H1 (cell line): ENCODE data around the gene DIPK1A. TPM values are rescaled to one million over a fixed set of nuclear protein-coding genes. Genes with fewer than 3 reads are reported as not detected.

ENCODE experiments used
- CTCF ChIA-PET: fragments of 300-600 bp; sonication (Branson Sonifier 250); formaldehyde crosslinking; loops from one replicate; lab custom pipeline; 2021; ENCODE audit not compliant: partially characterized antibody; lab: Charles Lee
- POLR2A ChIA-PET: fragments of 300-600 bp; sonication (Branson Sonifier 250); formaldehyde crosslinking; loops from one replicate; lab custom pipeline; 2021; ENCODE audit warnings: inconsistent platforms; ENCODE audit not compliant: partially characterized antibody; lab: Charles Lee
- DNase-seq, 2 experiments: peaks; one replicate each; pipeline versions ENCODE4 v3.0.0 to v3.0.0-alpha.2; 2010 to 2022; ENCODE audit warnings: low spot score in 2 of 2, low read depth in 1 of 2, mixed read lengths in 1 of 2
- FAIRE-seq: peaks from 2 replicates; lab custom pipeline; 2011; peaks lifted over from hg19 to GRCh38; lab: Jason Lieb, UNC
- H2AFZ ChIP-seq: 2 replicates; pipeline ENCODE4 v1.8.1; 2012; ENCODE audit warnings: low read length, inconsistent platforms
- H2AK5ac ChIP-seq: 2 replicates; pipeline ENCODE4 v1.6.1; 2013; ENCODE audit warnings: low read depth, low read length
- H2BK120ac ChIP-seq: replicated peaks from 2 replicates; pipeline ENCODE3; 2013; ENCODE audit warnings: low read depth, low read length, inconsistent platforms
- H2BK12ac ChIP-seq: 2 replicates; pipeline ENCODE4 v1.6.1; 2013; ENCODE audit warnings: low read depth, low read length
- H2BK15ac ChIP-seq: 2 replicates; pipeline ENCODE4 v1.6.1; 2013; ENCODE audit warnings: low read length
- H2BK20ac ChIP-seq: 2 replicates; pipeline ENCODE4 v1.6.1; 2013; ENCODE audit warnings: low read length
- H2BK5ac ChIP-seq: 2 replicates; pipeline ENCODE4 v1.6.1; 2013; ENCODE audit warnings: low read depth, low read length
- H3K14ac ChIP-seq: 2 replicates; pipeline ENCODE4 v1.6.1; 2013; ENCODE audit warnings: inconsistent platforms; ENCODE audit not compliant: insufficient read length
- H3K18ac ChIP-seq: 2 replicates; pipeline ENCODE4 v1.6.1; 2013; ENCODE audit warnings: low read length; ENCODE audit errors: extremely low read depth
- H3K23ac ChIP-seq: 2 replicates; pipeline ENCODE4 v1.6.1; 2013; ENCODE audit warnings: inconsistent platforms; ENCODE audit not compliant: insufficient read length
- H3K23me2 ChIP-seq: 2 replicates; pipeline ENCODE4 v1.6.1; 2013; ENCODE audit warnings: low read depth, low read length
- H3K27ac ChIP-seq: 2 replicates; pipeline ENCODE4 v1.6.1; 2011; ENCODE audit warnings: low read depth, low read length, inconsistent platforms
- H3K27me3 ChIP-seq, 4 experiments: replicated peaks in 1 of 4; 1 replicate in 1 of 4; 2 replicates in 3 of 4; pipeline versions ENCODE4 v1.6.1 to v1.8.1; 2011 to 2013; ENCODE audit warnings: low read length in 3 of 4, mild to moderate bottlenecking in 3 of 4, inconsistent platforms in 2 of 4, mixed read lengths in 2 of 4, moderate library complexity in 1 of 4; ENCODE audit not compliant: control insufficient read depth in 3 of 4, insufficient read depth in 3 of 4; ENCODE audit errors: extremely low read depth in 1 of 4
- H3K36me3 ChIP-seq, 4 experiments: 2 replicates each; pipeline versions ENCODE4 v1.6.1 to v1.8.1; 2011 to 2013; ENCODE audit warnings: mild to moderate bottlenecking in 4 of 4, low read length in 3 of 4, moderate library complexity in 2 of 4, control low read depth in 1 of 4, inconsistent platforms in 1 of 4; ENCODE audit not compliant: insufficient read depth in 4 of 4, control insufficient read depth in 2 of 4
- H3K4ac ChIP-seq: replicated peaks from 2 replicates; pipeline ENCODE3; 2013; ENCODE audit warnings: low read length, low read depth, mixed read lengths, inconsistent platforms; ENCODE audit not compliant: insufficient read length
- H3K4me1 ChIP-seq, 4 experiments: replicated peaks in 1 of 4; 1 replicate in 1 of 4; 2 replicates in 3 of 4; pipeline versions ENCODE4 v1.6.1 to v1.8.1; 2011 to 2013; ENCODE audit warnings: low read length in 3 of 4, inconsistent platforms in 2 of 4, mixed read lengths in 1 of 4; ENCODE audit not compliant: insufficient read depth in 4 of 4, control insufficient read depth in 3 of 4
- H3K4me2 ChIP-seq, 2 experiments: 2 replicates each; pipeline versions ENCODE4 v1.6.1 to v1.8.1; 2011 to 2013; ENCODE audit warnings: low read depth in 2 of 2, low read length in 2 of 2, control low read depth in 1 of 2, inconsistent platforms in 1 of 2, mild to moderate bottlenecking in 1 of 2; ENCODE audit not compliant: insufficient read depth in 1 of 2
- H3K4me3 ChIP-seq, 4 experiments: fragments of 200-600, 300-600 bp in 1 of 4; sonication (generic), shearing (Covaris generic), sonication (Bioruptor Twin) in 1 of 4; 2 replicates each; pipeline versions ENCODE4 v1.5.1 to v1.8.1; 2011 to 2016; ENCODE audit warnings: low read length in 4 of 4, low read depth in 3 of 4, control low read depth in 2 of 4, inconsistent platforms in 2 of 4, mild to moderate bottlenecking in 2 of 4, mixed read lengths in 1 of 4, moderate library complexity in 1 of 4; ENCODE audit not compliant: insufficient read depth in 2 of 4; ENCODE audit errors: extremely low read depth in 1 of 4
- H3K56ac ChIP-seq: replicated peaks from 2 replicates; pipeline ENCODE3; 2013; ENCODE audit warnings: low read depth, mild to moderate bottlenecking, mixed read lengths, low read length, inconsistent platforms; ENCODE audit not compliant: insufficient read length
- H3K79me1 ChIP-seq: 2 replicates; pipeline ENCODE4 v1.6.1; 2013; ENCODE audit warnings: low read depth, low read length, control low read depth
- H3K79me2 ChIP-seq, 2 experiments: 2 replicates each; pipeline versions ENCODE4 v1.6.1 to v1.8.1; 2012 to 2013; ENCODE audit warnings: low read length in 2 of 2, mild to moderate bottlenecking in 2 of 2, inconsistent platforms in 1 of 2; ENCODE audit not compliant: insufficient read depth in 2 of 2, control insufficient read depth in 1 of 2
- H3K9ac ChIP-seq, 4 experiments: replicated peaks in 1 of 4; 1 replicate in 1 of 4; 2 replicates in 3 of 4; pipeline versions ENCODE4 v1.6.1 to v1.8.1; 2011 to 2013; ENCODE audit warnings: low read depth in 3 of 4, low read length in 3 of 4, control low read depth in 2 of 4, mild to moderate bottlenecking in 2 of 4, moderate library complexity in 2 of 4, inconsistent platforms in 1 of 4; ENCODE audit errors: extremely low read depth in 1 of 4
- H3K9me3 ChIP-seq, 2 experiments: 2 replicates each; pipeline versions ENCODE4 v1.6.1 to v1.8.1; 2012 to 2013; ENCODE audit warnings: mild to moderate bottlenecking in 2 of 2, moderate library complexity in 2 of 2, control low read depth in 1 of 2, inconsistent platforms in 1 of 2, low read depth in 1 of 2, low read length in 1 of 2, mixed read lengths in 1 of 2; ENCODE audit not compliant: insufficient read depth in 2 of 2
- H4K20me1 ChIP-seq, 2 experiments: replicated peaks in 1 of 2; 2 replicates each; pipeline versions ENCODE3 to v1.8.1; 2011 to 2013; ENCODE audit warnings: inconsistent platforms in 2 of 2, low read length in 2 of 2, mild to moderate bottlenecking in 1 of 2; ENCODE audit not compliant: insufficient read depth in 2 of 2, control insufficient read depth in 1 of 2
- H4K5ac ChIP-seq: 2 replicates; pipeline ENCODE4 v1.6.1; 2013; ENCODE audit warnings: low read length, low read depth, mixed read lengths, inconsistent platforms; ENCODE audit not compliant: insufficient read length
- H4K8ac ChIP-seq: 2 replicates; pipeline ENCODE4 v1.8.0; 2013; ENCODE audit warnings: mild to moderate bottlenecking, moderate library complexity, low read length, inconsistent platforms; ENCODE audit not compliant: insufficient read depth; ENCODE audit errors: extremely low read depth
- H4K91ac ChIP-seq: replicated peaks from 2 replicates; pipeline ENCODE3; 2013; ENCODE audit warnings: low read length, mixed read lengths, inconsistent platforms; ENCODE audit not compliant: insufficient read length
- CEBPB ChIP-seq: IDR thresholded peaks from 2 replicates; pipeline ENCODE4 v1.6.1; 2012; ENCODE audit warnings: low read depth, low read length
- E2F6 ChIP-seq: IDR thresholded peaks from 2 replicates; pipeline ENCODE4 v1.6.1; 2012; ENCODE audit warnings: inconsistent platforms
- EZH2 ChIP-seq: fragments of 200-600 bp; sonication (generic); IDR thresholded peaks from 2 replicates; pipeline ENCODE4 v1.7.1; 2012; ENCODE audit warnings: low read depth, mild to moderate bottlenecking, moderate library complexity, low read length, inconsistent platforms; ENCODE audit not compliant: severe bottlenecking
- SRF ChIP-seq: IDR thresholded peaks from 2 replicates; pipeline ENCODE4 v1.6.1; 2011; ENCODE audit warnings: mild to moderate bottlenecking, low read depth, low read length, moderate library complexity
- polyA plus RNA-seq, 7 experiments: library from polyadenylated mRNA; depleted of rRNA in 3 of 7; stranded (reverse) in 5 of 7; unstranded in 2 of 7; fragments of >200 nt in 5 of 7; fragments of 200-250 nt in 2 of 7; gene quantifications; 1 replicate in 5 of 7; 2 replicates in 1 of 7; 4 replicates in 1 of 7; pipeline versions ENCODE4 v1.2.1 to v1.2.3, GENCODE V29; 2011 to 2013; ENCODE audit warnings: missing spikeins in 2 of 7, mixed read lengths in 2 of 7
- total RNA-seq: library from RNA; stranded (reverse); fragmentation: NEBNext Ultra II Directional; extraction: Animal tissue kit (Norgen Biotek cat#: 25700); gene quantifications from 2 replicates; pipeline ENCODE4 v1.2.1, GENCODE V29; 2021

DIPK1A gene
- total and polyA plus RNA-seq, 2 of the 8 experiments (the other 6 are each of a cell fraction or from before 2014, with no cell fraction given), result 2.5 to 5.0 TPM

DNA sequence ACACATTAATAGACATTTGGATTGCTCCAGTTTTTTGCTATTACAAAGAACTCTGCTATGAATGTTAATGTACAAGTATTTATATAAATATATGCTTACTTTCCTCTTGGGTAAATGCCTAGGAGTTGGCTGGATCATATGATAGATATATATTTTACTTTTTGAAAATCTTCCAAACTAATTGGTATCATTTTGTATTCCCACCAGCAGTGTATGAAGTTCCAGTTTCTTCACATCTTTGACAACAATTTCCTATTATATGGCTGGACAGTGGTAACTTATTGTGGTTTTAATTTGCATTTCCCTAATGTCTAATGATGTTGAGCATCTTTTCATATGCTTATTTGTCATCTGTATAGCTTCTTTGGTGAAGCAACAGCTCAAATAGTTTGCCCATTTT is 23.8 kb upstream of the DIPK1A start:
- Histone ChIP-seq H2BK12ac (no peak overlapping the region), H3K4me3 (no peak overlapping the region), H3K4ac (no peak overlapping the region), H3K23ac (no peak overlapping the region), H3K79me2 (no peaks in the 10 kb centered on the region), H3K14ac (no peak overlapping the region), H3K36me3 (no peaks in the 10 kb centered on the region), H3K4me1 (no peaks in the 10 kb centered on the region), H2BK120ac (no peak overlapping the region), H2BK5ac (no peak overlapping the region), H4K20me1 (no peaks in the 10 kb centered on the region), H3K9ac (no peak overlapping the region), H2BK20ac (no peak overlapping the region), H3K27ac (no peak overlapping the region), H4K91ac (no peak overlapping the region), H3K23me2 (no peaks in the 10 kb centered on the region), H4K8ac (no peak overlapping the region), H3K9me3 (no peaks in the 10 kb centered on the region), H3K56ac (no peak overlapping the region), H2AK5ac (no peak overlapping the region), H3K18ac (no peak overlapping the region), H2BK15ac (no peak overlapping the region), H3K79me1 (no peaks in the 10 kb centered on the region), H4K5ac (no peak overlapping the region), H3K4me2 (no peak overlapping the region), H3K27me3 (no peaks in the 10 kb centered on the region), H2AFZ (no peak overlapping the region)
- no peak for FAIRE-seq
- DNase-seq, result no peak
- ChIA-PET CTCF (interaction anchor here (1.6 kb wide), 1 partner anchor 9 kb away, joined by 7 read pairs; no protein-coding TSS in a partner anchor), POLR2A (no interaction called here)
- TF ChIP-seq SRF, result no peak
- no peak for TF ChIP-seq E2F6
- no peak for TF ChIP-seq EZH2
- TF ChIP-seq CEBPB, result no peak
